Liver (tissue), 9 donors: ENCODE results near the gene PLEKHA7. TPM values are rescaled to one million over a fixed set of nuclear protein-coding genes. Genes with fewer than 3 reads are reported as not detected.

Experiments
- DNase-seq: peaks from one replicate; pipeline ENCODE4 v3.0.0-alpha.2; 2017; ENCODE audit warnings: low spot score
- H3K27ac ChIP-seq, 2 donors: one replicate each; pipeline ENCODE4 v1.7.0; 2013; ENCODE audit warnings: inconsistent platforms in 2 of 2, low read length in 2 of 2, control low read depth in 1 of 2, low read depth in 1 of 2, mild to moderate bottlenecking in 1 of 2
- H3K27me3 ChIP-seq, 4 donors: one replicate each; pipeline versions ENCODE4 v1.6.1 to v1.7.0; 2013; ENCODE audit warnings: low read length in 3 of 4, inconsistent platforms in 1 of 4, mild to moderate bottlenecking in 1 of 4, moderate library complexity in 1 of 4; ENCODE audit not compliant: control insufficient read depth in 4 of 4, insufficient read depth in 4 of 4
- H3K36me3 ChIP-seq, 4 donors: one replicate each; pipeline versions ENCODE4 v1.6.1 to v1.7.0; 2013; ENCODE audit warnings: low read length in 3 of 4, mild to moderate bottlenecking in 3 of 4, low read depth in 1 of 4, moderate library complexity in 1 of 4; ENCODE audit not compliant: control insufficient read depth in 4 of 4, insufficient read depth in 3 of 4
- H3K4me1 ChIP-seq, 4 donors: one replicate each; pipeline versions ENCODE4 v1.6.1 to v1.7.0; 2013; ENCODE audit warnings: low read length in 3 of 4, mild to moderate bottlenecking in 3 of 4, moderate library complexity in 1 of 4; ENCODE audit not compliant: control insufficient read depth in 4 of 4, insufficient read depth in 4 of 4
- H3K4me3 ChIP-seq, 3 donors: one replicate each; pipeline versions ENCODE4 v1.6.1 to v1.7.0; 2013; ENCODE audit warnings: low read length in 3 of 3, control low read depth in 1 of 3, low read depth in 1 of 3, mild to moderate bottlenecking in 1 of 3
- H3K9ac ChIP-seq, 2 donors: one replicate each; pipeline ENCODE4 v1.7.0; 2013; ENCODE audit warnings: low read length in 2 of 2, mild to moderate bottlenecking in 2 of 2, moderate library complexity in 2 of 2, control low read depth in 1 of 2, low read depth in 1 of 2
- H3K9me3 ChIP-seq, 4 donors: one replicate each; pipeline versions ENCODE4 v1.6.1 to v1.7.0; 2013; ENCODE audit warnings: low read length in 3 of 4; ENCODE audit not compliant: control insufficient read depth in 4 of 4
- EGR1 ChIP-seq, 2 donors: IDR thresholded peaks; 2 replicates each; pipeline ENCODE4 v1.6.1; 2016 to 2018; ENCODE audit warnings: antibody characterized with exemption in 2 of 2, low read depth in 2 of 2
- FOXA1 ChIP-seq: IDR thresholded peaks from 2 replicates; pipeline ENCODE4 v1.6.1; 2016; ENCODE audit warnings: antibody characterized with exemption
- FOXA2 ChIP-seq: IDR thresholded peaks from 2 replicates; pipeline ENCODE4 v1.6.1; 2016; ENCODE audit warnings: antibody characterized with exemption
- GABPA ChIP-seq, 2 donors: IDR thresholded peaks in 1 of 2; conservative IDR thresholded peaks in 1 of 2; 2 replicates each; pipeline ENCODE4 v1.6.1; 2016; ENCODE audit warnings: antibody characterized with exemption in 2 of 2, mild to moderate bottlenecking in 1 of 2, moderate library complexity in 1 of 2
- HNF4A ChIP-seq, 2 donors: conservative IDR thresholded peaks; 2 replicates each; pipeline ENCODE4 v1.6.1; 2016; ENCODE audit warnings: antibody characterized with exemption in 2 of 2, mild to moderate bottlenecking in 2 of 2
- HNF4G ChIP-seq: IDR thresholded peaks from 2 replicates; pipeline ENCODE4 v1.6.1; 2016; ENCODE audit warnings: antibody characterized with exemption
- NR2F2 ChIP-seq: IDR thresholded peaks from 2 replicates; pipeline ENCODE4 v1.6.1; 2016; ENCODE audit warnings: antibody characterized with exemption
- SP1 ChIP-seq: IDR thresholded peaks from 2 replicates; pipeline ENCODE4 v1.6.1; 2018; ENCODE audit warnings: antibody characterized with exemption, mild to moderate bottlenecking
- TAF1 ChIP-seq: conservative IDR thresholded peaks from 2 replicates; pipeline ENCODE4 v1.6.1; 2016; ENCODE audit warnings: antibody characterized with exemption, mild to moderate bottlenecking
- YY1 ChIP-seq: IDR thresholded peaks from 2 replicates; pipeline ENCODE4 v1.6.1; 2016; ENCODE audit warnings: antibody characterized with exemption, mild to moderate bottlenecking
- WGBS: extraction: QIAGEN DNeasy Blood & Tissue Kit; methylation state at CpG from one replicate; pipeline ENCODE4 v1.1.7; 2013; 5-methylcytosine and 5-hydroxymethylcytosine counted together
- polyA plus RNA-seq, 2 donors: library from polyadenylated mRNA; stranded (reverse) in 1 of 2; unstranded in 1 of 2; fragments of 200-250 nt in 1 of 2; fragments of >200 nt in 1 of 2; fragmentation: Nextera tagmentation in 1 of 2; extraction: Ambion mirVana in 1 of 2; gene quantifications; one replicate each; pipeline versions ENCODE4 v1.2.1 to v1.2.3, GENCODE V29; 2013 to 2015
- total RNA-seq, 2 donors: library from RNA; depleted of rRNA; stranded (reverse); fragments of >200 nt; gene quantifications; one replicate each; pipeline ENCODE4 v1.2.3, GENCODE V29; 2014
- TF ChIP-seq, protein P1 (sequence below): IDR thresholded peaks from 2 replicates; pipeline ENCODE4 v1.6.1; 2016; ENCODE audit warnings: antibody characterized with exemption, mild to moderate bottlenecking
- TF ChIP-seq, protein P2 (sequence below): IDR thresholded peaks from 2 replicates; pipeline ENCODE4 v1.6.1; 2016; ENCODE audit warnings: antibody characterized with exemption
- TF ChIP-seq, protein P3 (sequence below): IDR thresholded peaks from 2 replicates; pipeline ENCODE4 v1.6.1; 2016; ENCODE audit warnings: antibody characterized with exemption
- TF ChIP-seq, protein P4 (sequence below): IDR thresholded peaks from 2 replicates; pipeline ENCODE4 v1.6.1; 2016; ENCODE audit warnings: antibody characterized with exemption
- donor health status: healthy.
- donor health status: healthy.
- donor health status: healthy.
- donor health status: healthy.
- donor health status: healthy.

Gene PLEKHA7
- total and polyA plus RNA-seq, 4 donors = 6.1 to 28.8 (median 8.5) TPM

DNA sequence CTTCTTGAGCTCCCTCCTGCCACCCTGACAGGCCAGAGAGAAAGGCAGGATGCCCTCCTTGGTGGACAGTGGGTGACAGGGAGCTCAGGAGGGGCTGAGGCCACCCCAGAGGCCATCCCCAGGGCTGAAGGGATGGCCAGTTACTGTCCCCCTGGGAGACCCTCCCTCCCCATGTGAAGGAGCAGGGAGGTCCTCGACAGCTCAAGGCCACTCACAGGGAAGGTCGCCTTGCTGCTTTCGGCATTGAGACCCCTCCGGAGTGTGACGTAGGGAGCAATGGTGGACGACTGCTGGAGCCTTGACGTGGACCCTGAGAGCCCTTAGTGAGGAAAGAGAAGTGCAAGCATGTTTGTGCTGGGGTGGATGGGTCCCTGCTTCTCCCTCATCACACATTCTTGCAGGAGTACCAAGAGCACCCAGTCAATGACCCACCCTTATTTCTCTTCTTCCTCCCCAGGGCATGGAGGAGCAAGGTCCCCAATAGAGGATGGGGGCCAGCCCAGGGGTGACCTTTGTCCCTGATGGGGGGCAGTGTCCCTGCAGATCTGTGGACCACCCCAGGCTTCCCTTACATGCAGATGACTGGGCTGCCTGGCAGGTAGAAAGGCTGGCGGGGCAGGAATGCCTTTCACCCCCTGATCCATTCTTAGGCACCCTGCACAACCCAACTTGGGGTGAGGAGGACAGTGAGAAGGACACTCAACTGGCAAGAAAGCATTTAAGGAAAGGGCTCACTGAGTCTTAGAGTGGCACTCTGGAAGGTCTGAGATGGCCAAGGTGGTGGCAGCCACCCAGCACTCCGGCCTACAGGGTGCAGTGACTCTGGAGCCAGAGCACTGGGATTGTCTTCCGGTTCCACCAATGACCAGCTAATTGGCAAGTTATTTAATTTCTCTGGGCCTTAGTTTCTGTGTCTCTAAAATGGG, 224.4 kb downstream of the PLEKHA7 start (continued):
- TF ChIP-seq, protein P1, sequence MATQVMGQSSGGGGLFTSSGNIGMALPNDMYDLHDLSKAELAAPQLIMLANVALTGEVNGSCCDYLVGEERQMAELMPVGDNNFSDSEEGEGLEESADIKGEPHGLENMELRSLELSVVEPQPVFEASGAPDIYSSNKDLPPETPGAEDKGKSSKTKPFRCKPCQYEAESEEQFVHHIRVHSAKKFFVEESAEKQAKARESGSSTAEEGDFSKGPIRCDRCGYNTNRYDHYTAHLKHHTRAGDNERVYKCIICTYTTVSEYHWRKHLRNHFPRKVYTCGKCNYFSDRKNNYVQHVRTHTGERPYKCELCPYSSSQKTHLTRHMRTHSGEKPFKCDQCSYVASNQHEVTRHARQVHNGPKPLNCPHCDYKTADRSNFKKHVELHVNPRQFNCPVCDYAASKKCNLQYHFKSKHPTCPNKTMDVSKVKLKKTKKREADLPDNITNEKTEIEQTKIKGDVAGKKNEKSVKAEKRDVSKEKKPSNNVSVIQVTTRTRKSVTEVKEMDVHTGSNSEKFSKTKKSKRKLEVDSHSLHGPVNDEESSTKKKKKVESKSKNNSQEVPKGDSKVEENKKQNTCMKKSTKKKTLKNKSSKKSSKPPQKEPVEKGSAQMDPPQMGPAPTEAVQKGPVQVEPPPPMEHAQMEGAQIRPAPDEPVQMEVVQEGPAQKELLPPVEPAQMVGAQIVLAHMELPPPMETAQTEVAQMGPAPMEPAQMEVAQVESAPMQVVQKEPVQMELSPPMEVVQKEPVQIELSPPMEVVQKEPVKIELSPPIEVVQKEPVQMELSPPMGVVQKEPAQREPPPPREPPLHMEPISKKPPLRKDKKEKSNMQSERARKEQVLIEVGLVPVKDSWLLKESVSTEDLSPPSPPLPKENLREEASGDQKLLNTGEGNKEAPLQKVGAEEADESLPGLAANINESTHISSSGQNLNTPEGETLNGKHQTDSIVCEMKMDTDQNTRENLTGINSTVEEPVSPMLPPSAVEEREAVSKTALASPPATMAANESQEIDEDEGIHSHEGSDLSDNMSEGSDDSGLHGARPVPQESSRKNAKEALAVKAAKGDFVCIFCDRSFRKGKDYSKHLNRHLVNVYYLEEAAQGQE = no peak
- TF ChIP-seq HNF4G = no peak
- no peak for TF ChIP-seq NR2F2
- TF ChIP-seq FOXA1 = no peak
- TF ChIP-seq, protein P2, sequence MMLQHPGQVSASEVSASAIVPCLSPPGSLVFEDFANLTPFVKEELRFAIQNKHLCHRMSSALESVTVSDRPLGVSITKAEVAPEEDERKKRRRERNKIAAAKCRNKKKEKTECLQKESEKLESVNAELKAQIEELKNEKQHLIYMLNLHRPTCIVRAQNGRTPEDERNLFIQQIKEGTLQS = no peak
- no peak for TF ChIP-seq HNF4A (conservative IDR thresholded peaks at IDR 0.05)
- no peak for TF ChIP-seq SP1
- TF ChIP-seq GABPA (IDR thresholded peaks at IDR 0.05 in 1 of 2, conservative IDR thresholded peaks at IDR 0.05 in 1 of 2) = no peak
- no peak for TF ChIP-seq YY1
- no peak for TF ChIP-seq TAF1

DNA sequence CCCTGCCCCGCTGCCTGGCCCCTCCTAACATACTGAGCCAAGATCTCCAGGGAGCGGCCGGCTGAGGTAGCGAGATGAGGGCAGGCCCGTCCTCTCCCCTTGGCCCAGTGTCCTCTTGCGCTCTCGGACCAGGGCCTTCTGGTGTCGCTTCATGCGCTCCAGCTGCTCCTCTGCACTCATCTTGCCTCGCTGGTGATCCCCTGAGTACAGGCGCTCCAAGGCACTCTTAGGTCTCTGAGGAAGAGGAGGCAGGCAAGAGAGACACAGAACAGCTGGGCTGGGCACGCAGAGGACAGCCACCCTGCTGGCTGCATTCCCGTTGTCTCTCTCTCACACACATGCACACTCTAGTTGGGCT, 225.2 kb downstream of the PLEKHA7 start:
- H3K9me3 ChIP-seq = no peaks in the 10 kb centered on the region
- H3K4me3 ChIP-seq = no peak overlapping the region
- DNase-seq = no peak
- peak overlapping the region; percentile 52 to 66 for H3K27ac ChIP-seq
- no peak overlapping the region for H3K9ac ChIP-seq
- H3K4me1 ChIP-seq = peaks cover 21 to 63% (median 48%) of the 10 kb centered on the region in 4 donors
- H3K27me3 ChIP-seq = no peaks in the 10 kb centered on the region
- H3K36me3 ChIP-seq = peaks cover under 1 to 5% (median 2%) of the 10 kb centered on the region in 4 donors
- TF ChIP-seq FOXA2 (no peak), EGR1 (IDR thresholded peaks at IDR 0.05; ENCODE audit: low read depth in 2 of 2) (no peak), NR2F2 (no peak)
- TF ChIP-seq, protein P3, sequence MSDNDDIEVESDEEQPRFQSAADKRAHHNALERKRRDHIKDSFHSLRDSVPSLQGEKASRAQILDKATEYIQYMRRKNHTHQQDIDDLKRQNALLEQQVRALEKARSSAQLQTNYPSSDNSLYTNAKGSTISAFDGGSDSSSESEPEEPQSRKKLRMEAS = no peak
- TF ChIP-seq, protein P4, sequence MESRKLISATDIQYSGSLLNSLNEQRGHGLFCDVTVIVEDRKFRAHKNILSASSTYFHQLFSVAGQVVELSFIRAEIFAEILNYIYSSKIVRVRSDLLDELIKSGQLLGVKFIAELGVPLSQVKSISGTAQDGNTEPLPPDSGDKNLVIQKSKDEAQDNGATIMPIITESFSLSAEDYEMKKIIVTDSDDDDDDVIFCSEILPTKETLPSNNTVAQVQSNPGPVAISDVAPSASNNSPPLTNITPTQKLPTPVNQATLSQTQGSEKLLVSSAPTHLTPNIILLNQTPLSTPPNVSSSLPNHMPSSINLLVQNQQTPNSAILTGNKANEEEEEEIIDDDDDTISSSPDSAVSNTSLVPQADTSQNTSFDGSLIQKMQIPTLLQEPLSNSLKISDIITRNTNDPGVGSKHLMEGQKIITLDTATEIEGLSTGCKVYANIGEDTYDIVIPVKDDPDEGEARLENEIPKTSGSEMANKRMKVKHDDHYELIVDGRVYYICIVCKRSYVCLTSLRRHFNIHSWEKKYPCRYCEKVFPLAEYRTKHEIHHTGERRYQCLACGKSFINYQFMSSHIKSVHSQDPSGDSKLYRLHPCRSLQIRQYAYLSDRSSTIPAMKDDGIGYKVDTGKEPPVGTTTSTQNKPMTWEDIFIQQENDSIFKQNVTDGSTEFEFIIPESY = no peak
- 78% methylated on average over 13 of the region's 13 CpGs for WGBS
